ENCODE results near the gene CDK11B. TPM values are rescaled to one million over a fixed set of nuclear protein-coding genes. Genes with fewer than 3 reads are reported as not detected.
A peak's percentile ranks its signal among the peaks of the same experiment; 100 is the strongest.

The CDK11B gene
- total RNA-seq, 1 donor from 2014 or later, result 34.1 TPM

DNA sequence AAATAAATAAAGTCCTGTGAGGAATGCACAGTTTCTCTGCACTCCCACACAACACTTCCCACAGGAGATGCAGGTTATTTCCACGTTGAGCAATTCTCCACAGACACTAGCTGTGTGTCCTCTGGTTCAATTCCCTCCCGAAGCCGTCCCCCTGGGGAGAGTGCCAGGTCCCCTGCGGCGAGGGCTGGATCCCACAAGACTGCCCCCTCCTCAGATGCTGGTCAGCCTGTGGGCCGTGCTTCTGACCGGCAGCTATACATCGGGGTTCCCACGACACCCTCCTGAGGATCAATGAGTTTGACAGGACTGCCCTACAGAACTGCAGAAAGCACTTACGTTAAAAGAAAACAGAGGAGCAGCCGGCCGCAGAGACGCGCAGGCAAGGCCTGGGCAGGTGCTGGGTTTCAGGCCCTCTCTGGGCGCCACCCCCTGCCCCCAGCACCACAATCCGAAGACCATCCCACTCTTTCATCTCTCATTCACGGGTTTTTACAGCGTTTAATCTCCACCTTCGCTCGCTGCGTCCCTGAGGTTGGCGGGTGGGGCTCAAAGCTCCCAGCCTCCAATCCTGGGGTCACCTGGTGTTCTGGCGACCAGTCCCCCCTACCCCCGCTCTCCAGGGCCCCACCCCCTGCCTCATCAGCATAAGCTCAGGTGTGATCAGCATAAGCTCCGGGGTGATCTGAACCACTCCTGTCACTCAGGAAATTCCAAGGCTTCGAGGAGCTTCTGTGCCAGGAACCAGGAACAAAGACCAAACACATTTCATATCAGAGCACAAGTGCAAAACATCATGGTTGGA is 24.5 kb upstream of the CDK11B start:
- Mint-ChIP-seq H3K36me3 (ENCODE audit: low read depth) (no peaks in the 10 kb centered on the region), H3K9me3 (no peaks in the 10 kb centered on the region), H3K4me3 (peak overlapping the region; percentile 38), H3K27me3 (ENCODE audit: low read depth) (no peaks in the 10 kb centered on the region), H3K27ac (ENCODE audit: unreplicated experiment) (peak overlapping the region; percentile 95), H3K4me1 (peaks cover 10% of the 10 kb centered on the region)
- DNase-seq (ENCODE audit: low read depth, low spot score), result no peak
- TF ChIP-seq, protein P1, sequence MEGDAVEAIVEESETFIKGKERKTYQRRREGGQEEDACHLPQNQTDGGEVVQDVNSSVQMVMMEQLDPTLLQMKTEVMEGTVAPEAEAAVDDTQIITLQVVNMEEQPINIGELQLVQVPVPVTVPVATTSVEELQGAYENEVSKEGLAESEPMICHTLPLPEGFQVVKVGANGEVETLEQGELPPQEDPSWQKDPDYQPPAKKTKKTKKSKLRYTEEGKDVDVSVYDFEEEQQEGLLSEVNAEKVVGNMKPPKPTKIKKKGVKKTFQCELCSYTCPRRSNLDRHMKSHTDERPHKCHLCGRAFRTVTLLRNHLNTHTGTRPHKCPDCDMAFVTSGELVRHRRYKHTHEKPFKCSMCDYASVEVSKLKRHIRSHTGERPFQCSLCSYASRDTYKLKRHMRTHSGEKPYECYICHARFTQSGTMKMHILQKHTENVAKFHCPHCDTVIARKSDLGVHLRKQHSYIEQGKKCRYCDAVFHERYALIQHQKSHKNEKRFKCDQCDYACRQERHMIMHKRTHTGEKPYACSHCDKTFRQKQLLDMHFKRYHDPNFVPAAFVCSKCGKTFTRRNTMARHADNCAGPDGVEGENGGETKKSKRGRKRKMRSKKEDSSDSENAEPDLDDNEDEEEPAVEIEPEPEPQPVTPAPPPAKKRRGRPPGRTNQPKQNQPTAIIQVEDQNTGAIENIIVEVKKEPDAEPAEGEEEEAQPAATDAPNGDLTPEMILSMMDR (conservative IDR thresholded peaks at IDR 0.05), result no peak

DNA sequence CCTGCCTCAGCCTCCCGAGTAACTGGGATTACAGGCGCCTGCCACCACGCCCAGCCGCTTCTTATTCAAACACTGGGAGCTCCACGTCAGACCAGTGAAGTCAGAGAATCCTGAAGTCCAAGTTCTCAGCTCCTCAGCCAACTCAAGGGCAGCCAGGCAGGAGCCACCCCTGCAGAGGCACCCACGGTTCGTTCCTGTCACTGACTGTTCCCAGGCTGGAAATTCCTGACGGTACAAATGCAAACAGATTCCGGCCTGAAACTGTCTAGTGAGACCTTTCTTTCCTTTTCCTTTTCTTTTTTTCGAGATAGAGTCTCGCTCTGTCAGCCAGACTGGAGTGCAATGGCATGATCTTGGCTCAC is 22.1 kb upstream of the CDK11B start:
- H3K27ac Mint-ChIP-seq (ENCODE audit: unreplicated experiment), result no peak overlapping the region
- TF ChIP-seq, protein P1 (conservative IDR thresholded peaks at IDR 0.05), result no peak
- no peaks in the 10 kb centered on the region for H3K27me3 Mint-ChIP-seq (ENCODE audit: low read depth)
- H3K9me3 Mint-ChIP-seq, result no peaks in the 10 kb centered on the region
- DNase-seq (ENCODE audit: low read depth, low spot score), result no peak
- no peaks in the 10 kb centered on the region for H3K36me3 Mint-ChIP-seq (ENCODE audit: low read depth)
- H3K4me3 Mint-ChIP-seq, result no peak overlapping the region
- H3K4me1 Mint-ChIP-seq, result peaks cover 5% of the 10 kb centered on the region

DNA sequence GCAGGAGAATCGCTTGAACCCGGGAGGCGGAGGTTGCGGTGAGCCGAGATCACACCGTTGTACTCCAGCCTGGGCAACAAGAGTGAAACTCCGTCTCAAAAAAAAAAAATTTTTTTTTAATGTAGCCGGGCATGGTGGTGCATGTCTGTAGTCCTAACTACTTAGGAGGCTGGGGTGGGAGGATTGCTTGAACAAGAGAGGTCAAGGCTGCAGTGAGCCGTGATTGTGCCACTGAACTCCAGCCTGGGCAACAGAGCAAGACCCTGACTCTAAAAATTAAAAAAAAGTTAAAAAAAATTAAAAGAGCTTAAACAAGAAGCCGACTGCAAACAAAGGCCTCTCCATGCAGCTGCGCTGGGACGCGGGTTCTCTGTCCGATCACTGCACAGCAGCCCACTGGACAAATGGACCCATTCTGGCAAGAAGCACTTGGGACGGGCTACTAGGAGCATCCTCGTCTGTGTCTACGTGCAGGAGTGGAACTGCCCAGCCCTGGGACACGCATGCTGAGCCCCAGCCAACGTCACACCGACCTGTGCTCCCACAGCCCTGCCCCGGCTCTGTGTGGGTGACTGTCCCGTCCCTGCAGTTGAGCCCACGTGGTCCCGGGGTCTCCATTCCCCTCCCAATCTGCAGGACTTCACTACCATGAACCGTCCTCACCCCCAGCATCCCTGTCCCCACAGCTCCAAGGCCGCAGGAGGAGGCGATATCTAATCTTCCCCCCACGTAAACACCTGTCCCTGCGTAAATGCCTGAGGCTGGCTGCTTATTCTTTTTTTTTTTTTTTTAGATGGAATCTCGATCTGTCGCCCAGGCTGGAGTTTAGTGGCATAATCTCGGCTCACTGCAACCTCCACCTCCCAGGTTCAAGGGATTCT is 21.5 kb upstream of the CDK11B start:
- peaks cover 5% of the 10 kb centered on the region for H3K4me1 Mint-ChIP-seq
- H3K27ac Mint-ChIP-seq (ENCODE audit: unreplicated experiment), result no peak overlapping the region
- H3K36me3 Mint-ChIP-seq (ENCODE audit: low read depth), result no peaks in the 10 kb centered on the region
- H3K9me3 Mint-ChIP-seq, result no peaks in the 10 kb centered on the region
- H3K27me3 Mint-ChIP-seq (ENCODE audit: low read depth), result no peaks in the 10 kb centered on the region
- H3K4me3 Mint-ChIP-seq, result no peak overlapping the region
- TF ChIP-seq, protein P1 (conservative IDR thresholded peaks at IDR 0.05), result no peak
- DNase-seq (ENCODE audit: low read depth, low spot score), result no peak

DNA sequence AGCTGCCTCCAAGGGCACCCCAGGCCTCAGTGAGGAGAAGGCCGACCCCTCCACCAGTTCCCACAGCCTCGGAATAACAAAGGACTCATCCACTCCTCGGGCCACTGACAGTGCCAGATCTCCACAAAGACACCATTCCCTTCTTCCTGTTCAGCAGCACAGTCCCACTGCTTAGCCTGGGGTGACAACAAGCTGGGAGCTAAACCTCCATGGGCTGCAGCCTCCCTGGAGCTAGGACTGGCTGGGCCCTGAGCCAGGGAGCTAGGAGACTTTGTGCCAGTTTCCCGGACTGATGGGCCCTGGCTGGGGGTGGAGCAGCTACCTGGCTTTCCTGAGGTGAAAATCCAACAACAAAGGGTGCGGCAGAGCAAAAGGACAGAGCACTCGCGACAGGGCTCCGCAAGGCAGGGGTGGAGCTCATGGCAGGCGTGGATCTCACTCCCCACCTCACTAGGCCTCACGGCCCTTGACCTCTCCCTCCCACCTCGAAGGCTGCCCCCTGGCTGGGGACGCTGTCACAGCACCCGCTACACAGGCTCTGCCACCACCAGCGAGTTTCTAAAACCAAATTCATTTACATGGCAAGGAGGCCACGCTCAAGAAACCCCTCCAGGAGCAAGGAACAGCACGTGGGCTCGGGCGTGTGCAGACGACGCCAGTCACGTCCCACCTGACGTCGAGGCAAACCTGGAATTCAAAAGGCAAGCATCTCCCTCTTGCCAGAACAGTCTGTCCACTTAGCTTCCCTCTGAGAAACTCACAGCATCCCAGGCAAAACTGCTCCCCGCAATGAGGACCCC is 20.0 kb upstream of the CDK11B start:
- no peaks in the 10 kb centered on the region for H3K27me3 Mint-ChIP-seq (ENCODE audit: low read depth)
- no peak overlapping the region for H3K4me3 Mint-ChIP-seq
- H3K36me3 Mint-ChIP-seq (ENCODE audit: low read depth), result no peaks in the 10 kb centered on the region
- peak overlapping the region; percentile 81 for H3K27ac Mint-ChIP-seq (ENCODE audit: unreplicated experiment)
- H3K9me3 Mint-ChIP-seq, result no peaks in the 10 kb centered on the region
- no peak for DNase-seq (ENCODE audit: low read depth, low spot score)
- peaks cover 5% of the 10 kb centered on the region for H3K4me1 Mint-ChIP-seq
- TF ChIP-seq, protein P1 (conservative IDR thresholded peaks at IDR 0.05), result peak; percentile 33

Data from neural crest cell (in vitro differentiated cells).